22Rv1 (cell line): Measurements from ENCODE around the gene LENG9.
"Not testable (repeated sequence)": the region's sequence is repeated elsewhere in the genome, so short reads cannot be mapped to it uniquely, and the experiment has no call there.

Experiments used
- CTCF ChIP-seq: fragments of 450-650 bp; IDR thresholded peaks from 2 replicates; pipeline ENCODE4 v1.5.1; 2017; ENCODE audit warnings: mild to moderate bottlenecking
- ZFX ChIP-seq: fragments of 450-650 bp; IDR thresholded peaks from 2 replicates; pipeline ENCODE4 v1.6.1; 2017; ENCODE audit warnings: antibody characterized with exemption, borderline replicate concordance

GRCh38 chr19:54497747-54498450 lies 34.3 kb upstream of the LENG9 start:
- not testable (repeated sequence) for TF ChIP-seq CTCF, ZFX
